HepG2 (cell line): Measurements from ENCODE around the gene SPRY1. TPM values are rescaled to one million over a fixed set of nuclear protein-coding genes. Genes with fewer than 3 reads are reported as not detected.

Source experiments
- AKNA ChIP-seq: sonication (generic); formaldehyde crosslinking; IDR thresholded peaks from 2 replicates; pipeline ENCODE4 v1.4.0; 2020; ENCODE audit warnings: missing genetic modification reagents, borderline replicate concordance
- CCDC6 ChIP-seq: sonication (generic); formaldehyde crosslinking; IDR thresholded peaks from 2 replicates; pipeline ENCODE4 v1.8.1; 2022; ENCODE audit warnings: mild to moderate bottlenecking, missing genetic modification reagents, moderate library complexity
- CEBPG ChIP-seq: IDR thresholded peaks from 2 replicates; pipeline ENCODE4 v1.6.1; 2016
- CHCHD3 ChIP-seq: sonication (generic); formaldehyde crosslinking; IDR thresholded peaks from 2 replicates; pipeline ENCODE4 v1.8.0; 2022; ENCODE audit warnings: mild to moderate bottlenecking, missing genetic modification reagents, moderate library complexity
- FOXJ3 ChIP-seq: sonication (generic); formaldehyde crosslinking; IDR thresholded peaks from 2 replicates; pipeline ENCODE4 v1.4.0; 2020; ENCODE audit warnings: missing genetic modification reagents, mild to moderate bottlenecking, borderline replicate concordance
- FOXP1 ChIP-seq, 2 experiments: fragments of 450-650 bp in 1 of 2; IDR thresholded peaks; 2 replicates each; pipeline ENCODE4 v1.6.1; 2017 to 2018; ENCODE audit warnings: antibody characterized with exemption in 1 of 2
- JARID2 ChIP-seq: sonication (generic); formaldehyde crosslinking; IDR thresholded peaks from 2 replicates; pipeline ENCODE4 v1.8.1; 2023; ENCODE audit warnings: missing genetic modification reagents, inconsistent platforms; ENCODE audit not compliant: insufficient replicate concordance
- MBNL3 ChIP-seq: fragments of 250-450 bp; sonication (Bioruptor Pico); conservative IDR thresholded peaks from 2 replicates; pipeline ENCODE4 v1.8.0; 2022; ENCODE audit warnings: mild to moderate bottlenecking, inconsistent platforms
- RARG ChIP-seq: sonication (generic); formaldehyde crosslinking; IDR thresholded peaks from 2 replicates; pipeline ENCODE4 v1.4.0; 2020; ENCODE audit warnings: low read depth, mild to moderate bottlenecking, missing genetic modification reagents
- SOX6 ChIP-seq, 2 experiments: fragments of 450-650 bp in 1 of 2; sonication (generic) in 1 of 2; formaldehyde crosslinking in 1 of 2; IDR thresholded peaks; 2 replicates each; pipeline versions ENCODE4 v1.4.0 to v1.6.1; 2017 to 2020; ENCODE audit warnings: antibody characterized with exemption in 1 of 2, mild to moderate bottlenecking in 1 of 2, missing genetic modification reagents in 1 of 2
- TMF1 ChIP-seq: sonication (generic); formaldehyde crosslinking; IDR thresholded peaks from 2 replicates; pipeline ENCODE4 v1.8.1; 2022; ENCODE audit warnings: low read depth, missing genetic modification reagents
- U2AF1 ChIP-seq: fragments of 200-400 bp; formaldehyde crosslinking; optimal IDR thresholded peaks from 2 replicates; pipeline ENCODE3; 2017; ENCODE audit warnings: mild to moderate bottlenecking, low read depth, low read length
- ZNF136 ChIP-seq: sonication (generic); formaldehyde crosslinking; IDR thresholded peaks from 2 replicates; pipeline ENCODE4 v1.8.1; 2022; ENCODE audit warnings: low read depth, mild to moderate bottlenecking, moderate library complexity, missing genetic modification reagents
- ZNF180 ChIP-seq: sonication (generic); formaldehyde crosslinking; IDR thresholded peaks from 2 replicates; pipeline ENCODE4 v1.4.0; 2020; ENCODE audit warnings: low read depth, missing genetic modification reagents, borderline replicate concordance
- ZNF30 ChIP-seq: sonication (generic); formaldehyde crosslinking; IDR thresholded peaks from 2 replicates; pipeline ENCODE4 v1.5.0; 2020; ENCODE audit warnings: mild to moderate bottlenecking, missing genetic modification reagents
- ZNF430 ChIP-seq: sonication (generic); formaldehyde crosslinking; IDR thresholded peaks from 2 replicates; pipeline ENCODE4 v1.9.0; 2021; ENCODE audit warnings: mild to moderate bottlenecking, missing genetic modification reagents
- ZNF773 ChIP-seq: sonication (generic); formaldehyde crosslinking; IDR thresholded peaks from 2 replicates; pipeline ENCODE4 v1.4.0; 2020; ENCODE audit warnings: missing genetic modification reagents, borderline replicate concordance
- ZXDC ChIP-seq: sonication (generic); formaldehyde crosslinking; IDR thresholded peaks from 2 replicates; pipeline ENCODE4 v1.5.0; 2020; ENCODE audit warnings: mild to moderate bottlenecking, missing genetic modification reagents
- polyA plus RNA-seq, 8 experiments: library from polyadenylated mRNA; depleted of rRNA in 3 of 8; stranded (reverse) in 7 of 8; unstranded in 1 of 8; fragments of >200 nt; fragmentation: Illumina TruSeq in 4 of 8; extraction: Trizol in 4 of 8; gene quantifications; 2 replicates each; pipeline versions ENCODE4 v1.2.1 to v1.2.3, GENCODE V29; 2011 to 2016; ENCODE audit warnings: low read depth in 4 of 8, missing spikeins in 1 of 8, mixed read lengths in 1 of 8; ENCODE audit not compliant: insufficient read depth in 1 of 8
- total RNA-seq, 5 experiments: library from RNA; depleted of rRNA; stranded (reverse); fragments of >200 nt; fragmentation: Illumina TruSeq; extraction: Trizol; gene quantifications; 2 replicates each; pipeline ENCODE4 v1.2.3, GENCODE V29; 2016; ENCODE audit warnings: low read depth in 1 of 5
- TF ChIP-seq, protein P1 (sequence below): sonication (generic); formaldehyde crosslinking; IDR thresholded peaks from 2 replicates; pipeline ENCODE4 v1.8.1; 2023; ENCODE audit warnings: missing genetic modification reagents, inconsistent platforms, borderline replicate concordance

Gene SPRY1
- total and polyA plus RNA-seq, 2 of the 13 experiments (the other 11 are each of a cell fraction or from before 2014, with no cell fraction given), result 24.7 to 33.4 TPM

- TF ChIP-seq, protein P1, sequence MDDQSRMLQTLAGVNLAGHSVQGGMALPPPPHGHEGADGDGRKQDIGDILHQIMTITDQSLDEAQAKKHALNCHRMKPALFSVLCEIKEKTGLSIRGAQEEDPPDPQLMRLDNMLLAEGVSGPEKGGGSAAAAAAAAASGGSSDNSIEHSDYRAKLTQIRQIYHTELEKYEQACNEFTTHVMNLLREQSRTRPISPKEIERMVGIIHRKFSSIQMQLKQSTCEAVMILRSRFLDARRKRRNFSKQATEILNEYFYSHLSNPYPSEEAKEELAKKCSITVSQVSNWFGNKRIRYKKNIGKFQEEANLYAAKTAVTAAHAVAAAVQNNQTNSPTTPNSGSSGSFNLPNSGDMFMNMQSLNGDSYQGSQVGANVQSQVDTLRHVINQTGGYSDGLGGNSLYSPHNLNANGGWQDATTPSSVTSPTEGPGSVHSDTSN (CRISPR knock-in tag), result no peak
- TF ChIP-seq CHCHD3 (no peak), ZXDC (CRISPR knock-in tag) (no peak), JARID2 (CRISPR knock-in tag) (no peak), ZNF136 (no peak), CEBPG (peak; percentile 69), FOXP1 (IDR thresholded peaks at IDR 0.05) (no peak), FOXP1 (CRISPR knock-in tag; IDR thresholded peaks at IDR 0.05) (peak; percentile 92), ZNF30 (CRISPR knock-in tag) (no peak), FOXJ3 (CRISPR knock-in tag) (0 out of 2 replicates have a peak, but pooled peaks have one; percentile 25), TMF1 (no peak), ZNF180 (no peak), CCDC6 (CRISPR knock-in tag) (no peak), SOX6 (IDR thresholded peaks at IDR 0.05) (no peak), SOX6 (CRISPR knock-in tag; IDR thresholded peaks at IDR 0.05) (peak; percentile 85), RARG (CRISPR knock-in tag) (no peak), ZNF430 (CRISPR knock-in tag) (no peak), MBNL3 (no peak), ZNF773 (no peak), U2AF1 (no peak), AKNA (CRISPR knock-in tag) (no peak)
Measured at GRCh38 chr4:123415977-123416376, 19.4 kb downstream of the SPRY1 start (continued).
